OCI-LY1 (cell line): Measurements from ENCODE around the gene PCLO.
A peak's percentile ranks its signal among the peaks of the same experiment; 100 is the strongest.
"Not testable (repeated sequence)": the region's sequence is repeated elsewhere in the genome, so short reads cannot be mapped to it uniquely, and the experiment has no call there.

Source experiments
- H2AFZ ChIP-seq: fragments of 200-600 bp; sonication (generic), shearing (Covaris generic); 2 replicates; pipeline ENCODE4 v1.6.0; 2014; ENCODE audit warnings: antibody characterized with exemption, mild to moderate bottlenecking, low read length
- H3F3A ChIP-seq: fragments of 200-600 bp; sonication (generic), shearing (Covaris generic); 2 replicates; pipeline ENCODE4 v1.6.0; 2014; ENCODE audit warnings: mild to moderate bottlenecking, antibody characterized with exemption, low read length, moderate library complexity; ENCODE audit not compliant: insufficient read depth
- H3K27ac ChIP-seq: fragments of 200-600 bp; sonication (generic); 2 replicates; pipeline ENCODE4 v1.5.1; 2014; ENCODE audit warnings: low read length, mixed run types, mild to moderate bottlenecking, low read depth; ENCODE audit not compliant: poor library complexity, severe bottlenecking
- H3K27me3 ChIP-seq: fragments of 200-600 bp; sonication (generic); 2 replicates; pipeline ENCODE4 v1.6.0; 2014; ENCODE audit warnings: antibody characterized with exemption, mild to moderate bottlenecking, low read length, moderate library complexity; ENCODE audit not compliant: insufficient read depth
- H3K36me3 ChIP-seq: fragments of 200-600 bp; sonication (generic); 2 replicates; pipeline ENCODE4 v1.6.1; 2014; ENCODE audit warnings: mild to moderate bottlenecking, antibody characterized with exemption, low read length, moderate library complexity, mixed read lengths; ENCODE audit not compliant: insufficient read depth
- H3K4me1 ChIP-seq: fragments of 200-600 bp; sonication (generic); 2 replicates; pipeline ENCODE4 v1.5.1; 2014; ENCODE audit warnings: mild to moderate bottlenecking, low read length, moderate library complexity; ENCODE audit not compliant: insufficient read depth, severe bottlenecking
- H3K4me2 ChIP-seq: fragments of 200-600 bp; sonication (generic), shearing (Covaris generic); 2 replicates; pipeline ENCODE4 v1.6.1; 2014; ENCODE audit warnings: low read length
- H3K4me3 ChIP-seq: fragments of 200-600 bp; sonication (generic); 2 replicates; pipeline ENCODE4 v1.5.1; 2014; ENCODE audit warnings: low read length, low read depth, mild to moderate bottlenecking, mixed read lengths; ENCODE audit not compliant: poor library complexity, severe bottlenecking
- H3K79me2 ChIP-seq: fragments of 200-600 bp; shearing (Covaris generic); 2 replicates; pipeline ENCODE4 v1.6.1; 2016; ENCODE audit warnings: mixed run types, low read length, mixed read lengths; ENCODE audit not compliant: insufficient read depth
- H3K9ac ChIP-seq: fragments of 200-600 bp; sonication (generic), shearing (Covaris generic); 2 replicates; pipeline ENCODE4 v1.6.1; 2014; ENCODE audit warnings: mild to moderate bottlenecking, low read length, mixed read lengths
- H3K9me2 ChIP-seq: fragments of 200-600 bp; sonication (generic), shearing (Covaris generic); 2 replicates; pipeline ENCODE4 v1.6.1; 2014; ENCODE audit warnings: low read depth, mild to moderate bottlenecking, low read length, mixed read lengths
- H3K9me3 ChIP-seq: fragments of 200-600 bp; shearing (Covaris generic); 2 replicates; pipeline ENCODE4 v1.6.1; 2014; ENCODE audit warnings: low read length, mixed read lengths
- H4K20me1 ChIP-seq: fragments of 200-600 bp; sonication (generic), shearing (Covaris generic); 2 replicates; pipeline ENCODE4 v1.6.0; 2016; ENCODE audit warnings: mild to moderate bottlenecking, low read length; ENCODE audit not compliant: insufficient read depth
- CTCF ChIP-seq: fragments of 200-600 bp; sonication (generic), shearing (Covaris generic); IDR thresholded peaks from 2 replicates; pipeline ENCODE4 v1.5.1; 2017; ENCODE audit warnings: mild to moderate bottlenecking, antibody characterized with exemption, low read length, moderate library complexity, mixed read lengths
- EZH2 ChIP-seq: fragments of 200-600 bp; sonication (generic), shearing (Covaris generic); IDR thresholded peaks from 2 replicates; pipeline ENCODE4 v1.8.0; 2017; ENCODE audit warnings: borderline replicate concordance, mixed run types, mild to moderate bottlenecking, antibody characterized with exemption, low read length, moderate library complexity, mixed read lengths

The PCLO gene

DNA sequence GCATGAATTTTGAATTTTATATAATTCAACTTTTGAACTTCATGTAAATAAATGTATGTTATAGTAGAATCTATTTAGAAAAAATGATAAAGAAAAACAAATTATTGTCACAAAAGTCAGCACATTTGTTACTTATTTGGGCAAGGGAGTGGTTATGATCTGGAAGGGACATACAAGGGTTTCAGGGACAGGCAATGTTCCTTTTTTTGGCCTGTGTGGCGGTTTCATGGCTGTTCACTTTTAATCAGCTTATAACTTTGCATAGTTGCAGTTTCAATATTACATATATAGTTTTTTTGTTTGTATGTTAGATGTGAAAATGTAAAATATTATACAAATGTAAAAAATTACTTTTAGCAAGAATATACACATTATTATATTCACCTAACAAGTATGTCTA is 256.2 kb downstream of the PCLO start:
- H4K20me1 ChIP-seq = no peaks in the 10 kb centered on the region
- no peaks in the 10 kb centered on the region; the same call in 1 of the 2 replicates for H3F3A ChIP-seq
- H3K4me3 ChIP-seq = no peak overlapping the region
- no peaks in the 10 kb centered on the region for H3K79me2 ChIP-seq
- no peak overlapping the region for H3K27ac ChIP-seq
- no peaks in the 10 kb centered on the region for H3K9me2 ChIP-seq
- H3K9me3 ChIP-seq = no peaks in the 10 kb centered on the region
- H2AFZ ChIP-seq = no peak overlapping the region
- peaks cover 3% of the 10 kb centered on the region for H3K4me1 ChIP-seq
- no peak overlapping the region for H3K9ac ChIP-seq
- H3K4me2 ChIP-seq = no peak overlapping the region
- TF ChIP-seq CTCF (no peak), EZH2 (no peak)
- H3K27me3 ChIP-seq = no peaks in the 10 kb centered on the region
- no peaks in the 10 kb centered on the region for H3K36me3 ChIP-seq

- Histone ChIP-seq H3K27ac (no peak overlapping the region), H3K4me2 (no peak overlapping the region), H4K20me1 (no peaks in the 10 kb centered on the region), H3K27me3 (no peaks in the 10 kb centered on the region), H2AFZ (peak overlapping the region; percentile 78), H3K4me1 (peaks cover 3% of the 10 kb centered on the region), H3K9me2 (no peaks in the 10 kb centered on the region), H3K4me3 (no peak overlapping the region), H3K79me2 (no peaks in the 10 kb centered on the region), H3K9me3 (no peaks in the 10 kb centered on the region), H3K36me3 (no peaks in the 10 kb centered on the region), H3K9ac (no peak overlapping the region), H3F3A (no peaks in the 10 kb centered on the region; the same call in 1 of the 2 replicates)
- TF ChIP-seq EZH2 (no peak), CTCF (no peak)
Observed at GRCh38 chr7:82904871-82905270, 257.8 kb downstream of the PCLO start.

DNA sequence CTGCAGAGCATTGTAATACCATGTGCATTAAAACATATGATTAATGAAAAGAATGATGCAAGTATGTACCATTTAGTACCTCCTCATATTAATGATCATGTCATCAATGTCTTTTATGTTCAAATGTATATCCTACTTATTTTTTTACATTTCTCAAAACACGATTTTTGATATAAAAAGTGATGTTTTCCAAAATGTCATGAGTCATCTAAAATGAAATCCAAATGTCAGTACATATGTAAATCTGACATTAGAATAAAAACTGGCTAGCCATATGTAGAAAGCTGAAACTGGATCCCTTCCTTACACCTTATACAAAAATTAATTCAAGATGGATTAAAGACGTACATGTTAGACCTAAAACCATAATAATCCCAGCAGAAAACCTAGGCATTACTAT is 261.6 kb downstream of the PCLO start:
- not testable (repeated sequence) for H2AFZ ChIP-seq, H3K36me3 ChIP-seq, H4K20me1 ChIP-seq, H3K9me2 ChIP-seq, H3K79me2 ChIP-seq, H3K4me3 ChIP-seq, H3K27ac ChIP-seq, H3K27me3 ChIP-seq, H3K9me3 ChIP-seq, H3K4me1 ChIP-seq, H3K4me2 ChIP-seq, H3F3A ChIP-seq, H3K9ac ChIP-seq

GRCh38 chr7:82897500-82897899 is 265.2 kb downstream of the PCLO start:
- Histone ChIP-seq H3K27me3 (no peaks in the 10 kb centered on the region), H3K4me2 (no peak overlapping the region)

GRCh38 chr7:82894341-82894740 is 268.3 kb downstream of the PCLO start:
- H3K27me3 ChIP-seq, H4K20me1 ChIP-seq, H3K9me2 ChIP-seq, H3K36me3 ChIP-seq, H3K79me2 ChIP-seq, H3F3A ChIP-seq, H3K4me3 ChIP-seq, H3K9me3 ChIP-seq, H3K9ac ChIP-seq: not testable (repeated sequence)
- Histone ChIP-seq H3K4me2 (peak overlapping the region; percentile 8; the same call in 1 of the 2 replicates), H3K4me1 (peaks cover 11% of the 10 kb centered on the region), H2AFZ (peak overlapping the region; percentile 28), H3K27ac (peak overlapping the region; percentile 12)

More at GRCh38 chr7:82897500-82897899, 265.2 kb downstream of the PCLO start:
- no peak overlapping the region for H3K27ac ChIP-seq
- H3K79me2 ChIP-seq = no peaks in the 10 kb centered on the region
- H3K9me2 ChIP-seq = peaks cover 2% of the 10 kb centered on the region; the same call in 1 of the 2 replicates
- H4K20me1 ChIP-seq = no peaks in the 10 kb centered on the region
- H2AFZ ChIP-seq = peak overlapping the region; percentile 6; the same call in 1 of the 2 replicates
- H3K4me1 ChIP-seq = peaks cover 11% of the 10 kb centered on the region
- no peak overlapping the region for H3K4me3 ChIP-seq
- H3K36me3 ChIP-seq = no peaks in the 10 kb centered on the region
- peaks cover 2% of the 10 kb centered on the region; the same call in 1 of the 2 replicates for H3K9me3 ChIP-seq
- no peak for TF ChIP-seq CTCF
- TF ChIP-seq EZH2 = no peak
- H3K9ac ChIP-seq = no peak overlapping the region
- H3F3A ChIP-seq = peaks cover 5% of the 10 kb centered on the region; the same call in 1 of the 2 replicates
